HCT116 (cell line): ENCODE data around the gene AK5.

Experiments used
- EZH2 ChIP-seq: fragments of 200-600 bp; sonication (generic); IDR thresholded peaks from 2 replicates; pipeline ENCODE4 v1.6.1; 2017; ENCODE audit warnings: antibody characterized with exemption, mixed run types
- EZH2phosphoT487 ChIP-seq: fragments of 200-600 bp; IDR thresholded peaks from 2 replicates; pipeline ENCODE4 v1.6.1; 2018; ENCODE audit warnings: antibody characterized with exemption, borderline replicate concordance
- JUND ChIP-seq: IDR thresholded peaks from 2 replicates; pipeline ENCODE4 v1.6.1; 2012
- POLR2A ChIP-seq: IDR thresholded peaks from 2 replicates; pipeline ENCODE4 v1.7.0; 2011; ENCODE audit warnings: borderline replicate concordance; ENCODE audit not compliant: insufficient read depth, insufficient read length; ENCODE audit errors: extremely low read depth
- POLR2AphosphoS5 ChIP-seq: IDR thresholded peaks from 2 replicates; pipeline ENCODE4 v1.6.1; 2011; ENCODE audit warnings: mild to moderate bottlenecking, low read depth, low read length, moderate library complexity
- RAD21 ChIP-seq: IDR thresholded peaks from 2 replicates; pipeline ENCODE4 v1.6.1; 2012; ENCODE audit warnings: low read depth, mild to moderate bottlenecking
- TF ChIP-seq, protein P1 (sequence below), 3 experiments: fragments of 200-600 bp in 1 of 3; sonication (generic) in 1 of 3; IDR thresholded peaks in 2 of 3; conservative IDR thresholded peaks in 1 of 3; 2 replicates each; pipeline ENCODE4 v1.5.1; 2012 to 2017; ENCODE audit warnings: low read depth in 2 of 3, low read length in 2 of 3, antibody characterized with exemption in 1 of 3, borderline replicate concordance in 1 of 3, control low read depth in 1 of 3, mild to moderate bottlenecking in 1 of 3, mixed read lengths in 1 of 3, mixed run types in 1 of 3, moderate library complexity in 1 of 3; ENCODE audit not compliant: insufficient read depth in 1 of 3
- TF ChIP-seq, protein P2 (sequence below): IDR thresholded peaks from 2 replicates; pipeline ENCODE4 v1.6.1; 2012

DNA sequence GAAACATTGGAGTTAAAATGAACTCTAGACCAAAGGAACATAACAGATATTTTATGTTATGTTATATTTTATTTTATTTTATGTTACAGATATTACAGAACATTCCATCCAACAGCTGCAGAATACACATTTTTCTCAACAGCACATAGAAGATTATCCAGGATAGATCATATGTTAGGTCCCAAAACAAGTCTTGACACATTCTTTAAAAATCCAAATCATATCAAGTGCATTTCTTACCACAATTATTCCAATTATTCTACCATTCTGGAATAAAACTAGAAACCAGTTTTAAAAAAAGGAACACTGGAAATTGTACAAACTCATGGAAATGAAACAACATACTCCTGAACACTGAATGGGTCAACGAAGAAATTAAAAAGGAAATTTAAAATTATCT lies 31.7 kb upstream of the AK5 start:
- TF ChIP-seq, protein P1, sequence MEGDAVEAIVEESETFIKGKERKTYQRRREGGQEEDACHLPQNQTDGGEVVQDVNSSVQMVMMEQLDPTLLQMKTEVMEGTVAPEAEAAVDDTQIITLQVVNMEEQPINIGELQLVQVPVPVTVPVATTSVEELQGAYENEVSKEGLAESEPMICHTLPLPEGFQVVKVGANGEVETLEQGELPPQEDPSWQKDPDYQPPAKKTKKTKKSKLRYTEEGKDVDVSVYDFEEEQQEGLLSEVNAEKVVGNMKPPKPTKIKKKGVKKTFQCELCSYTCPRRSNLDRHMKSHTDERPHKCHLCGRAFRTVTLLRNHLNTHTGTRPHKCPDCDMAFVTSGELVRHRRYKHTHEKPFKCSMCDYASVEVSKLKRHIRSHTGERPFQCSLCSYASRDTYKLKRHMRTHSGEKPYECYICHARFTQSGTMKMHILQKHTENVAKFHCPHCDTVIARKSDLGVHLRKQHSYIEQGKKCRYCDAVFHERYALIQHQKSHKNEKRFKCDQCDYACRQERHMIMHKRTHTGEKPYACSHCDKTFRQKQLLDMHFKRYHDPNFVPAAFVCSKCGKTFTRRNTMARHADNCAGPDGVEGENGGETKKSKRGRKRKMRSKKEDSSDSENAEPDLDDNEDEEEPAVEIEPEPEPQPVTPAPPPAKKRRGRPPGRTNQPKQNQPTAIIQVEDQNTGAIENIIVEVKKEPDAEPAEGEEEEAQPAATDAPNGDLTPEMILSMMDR (IDR thresholded peaks at IDR 0.05 in 2 of 3, conservative IDR thresholded peaks at IDR 0.05 in 1 of 3; ENCODE audit: borderline replicate concordance in 1 of 3, insufficient read depth in 1 of 3, low read depth in 2 of 3, low read length in 2 of 3), result no peak
- TF ChIP-seq RAD21 (no peak), POLR2A (no peak), POLR2AphosphoS5 (no peak), EZH2 (no peak), EZH2phosphoT487 (no peak), JUND (no peak)
- TF ChIP-seq, protein P2, sequence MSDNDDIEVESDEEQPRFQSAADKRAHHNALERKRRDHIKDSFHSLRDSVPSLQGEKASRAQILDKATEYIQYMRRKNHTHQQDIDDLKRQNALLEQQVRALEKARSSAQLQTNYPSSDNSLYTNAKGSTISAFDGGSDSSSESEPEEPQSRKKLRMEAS, result no peak
